DMS53 (cell line): Measurements from ENCODE around the gene COQ10B.

ENCODE experiments used
- DNase-seq: peaks from one replicate; lab custom pipeline; 2025; lab: John Stamatoyannopoulos, UW

Gene COQ10B

DNA sequence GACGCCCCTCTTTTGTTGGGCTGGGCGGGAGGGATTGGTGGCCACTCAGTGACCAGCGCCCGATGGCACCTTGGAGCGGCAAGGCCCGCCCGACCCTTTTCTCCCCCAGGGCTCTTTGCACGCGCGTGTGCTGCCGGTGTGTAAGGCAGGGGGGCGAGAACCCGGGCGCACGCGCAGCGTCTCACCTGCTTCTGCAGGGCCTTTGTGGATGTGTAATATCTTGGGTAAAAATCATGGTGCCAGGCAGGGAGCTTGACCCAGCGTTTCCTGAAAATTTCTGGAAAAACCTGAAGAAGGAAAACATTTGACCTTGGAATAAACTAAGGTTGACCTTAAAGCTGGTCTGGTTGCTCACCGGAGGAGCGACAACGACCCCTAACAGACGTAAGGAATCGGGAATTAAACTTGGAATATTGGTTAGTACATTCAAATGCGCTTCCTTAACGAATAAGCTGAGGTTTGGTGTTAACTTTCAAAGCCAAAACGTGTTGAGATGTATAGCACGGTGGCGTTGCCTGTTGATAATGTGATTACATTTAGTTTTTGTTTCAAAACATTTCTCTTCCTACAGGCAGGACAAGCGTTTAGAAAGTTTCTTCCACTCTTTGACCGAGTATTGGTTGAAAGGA, 47.3 kb downstream of the COQ10B start:
- peak; percentile 48 for DNase-seq

DNA sequence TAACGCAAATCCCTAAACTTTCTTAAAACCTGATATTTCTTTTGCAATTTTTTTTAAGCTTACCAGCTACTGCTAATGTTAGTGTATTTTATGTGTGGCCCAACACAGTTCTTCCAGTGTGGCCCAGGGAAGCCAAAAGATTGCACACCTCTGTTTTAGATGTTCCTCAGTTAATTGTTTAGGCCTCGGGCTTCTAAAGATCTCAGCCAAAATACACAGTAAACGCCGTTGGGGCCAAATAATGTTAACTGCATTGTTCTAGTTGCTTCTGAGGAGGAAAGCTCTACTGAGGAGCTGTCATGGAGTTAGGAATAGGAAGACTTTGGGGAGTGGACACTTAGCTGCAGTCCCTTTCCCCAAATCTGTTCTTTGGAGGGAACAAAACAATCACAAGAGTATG, 48.8 kb downstream of the COQ10B start:
- DNase-seq = no peak

DNA sequence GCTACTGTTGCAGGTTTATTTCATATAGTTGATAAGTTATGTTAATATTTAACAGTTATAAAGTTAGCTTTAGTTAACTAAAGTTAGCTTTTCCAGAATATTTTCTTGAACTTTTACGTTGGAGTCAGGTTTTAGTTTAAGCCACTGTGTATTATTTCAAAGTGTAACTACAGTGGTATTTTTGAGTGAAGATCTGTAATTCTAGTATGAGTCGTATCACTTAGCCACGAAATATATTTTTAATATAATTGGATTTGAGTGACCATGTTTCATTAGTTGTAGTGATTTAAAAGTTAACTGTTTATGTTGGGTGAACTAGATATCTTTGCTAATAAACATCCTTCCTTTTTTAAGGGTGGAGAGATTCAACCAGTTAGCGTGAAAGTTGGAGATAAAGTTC, 49.3 kb downstream of the COQ10B start:
- DNase-seq = no peak

DNA sequence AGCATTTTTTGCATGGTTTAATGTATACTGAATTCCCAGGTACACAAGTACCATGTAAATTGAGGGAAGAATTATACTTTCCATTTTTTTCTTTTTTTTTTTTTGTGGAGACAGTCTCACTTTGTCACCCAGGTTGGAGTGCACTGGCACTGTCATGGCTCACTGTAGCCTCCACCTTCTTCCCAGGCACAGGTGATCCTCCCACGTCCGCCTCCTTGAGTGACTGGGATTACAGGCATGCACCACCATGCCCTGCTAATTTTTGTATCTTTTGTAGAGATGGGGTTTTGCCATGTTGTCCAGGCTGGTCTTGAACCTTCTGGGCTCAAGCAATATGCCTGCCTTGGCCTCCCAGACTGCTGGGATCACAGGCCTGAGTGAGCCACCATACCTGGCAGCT, 50.6 kb downstream of the COQ10B start:
- no peak for DNase-seq

DNA sequence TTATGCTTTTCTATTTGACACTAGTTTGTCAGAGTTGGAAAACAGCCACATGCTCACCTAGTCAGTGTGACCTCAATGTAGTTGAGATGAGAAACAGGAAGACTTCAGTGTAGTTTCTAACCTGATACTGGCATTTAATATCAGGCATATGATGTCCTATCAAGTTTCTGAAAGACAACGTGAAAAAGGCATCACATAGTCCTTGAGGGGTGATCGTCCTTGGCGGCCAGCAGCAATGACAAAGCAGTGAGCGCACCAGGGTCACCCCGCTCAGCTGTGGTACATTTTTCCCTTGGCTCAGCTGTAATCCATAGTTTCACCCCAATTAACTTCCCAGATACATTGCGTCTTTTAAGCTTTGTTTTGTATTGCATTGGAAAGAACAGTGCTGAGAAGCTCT, 51.2 kb downstream of the COQ10B start:
- no peak for DNase-seq

DNA sequence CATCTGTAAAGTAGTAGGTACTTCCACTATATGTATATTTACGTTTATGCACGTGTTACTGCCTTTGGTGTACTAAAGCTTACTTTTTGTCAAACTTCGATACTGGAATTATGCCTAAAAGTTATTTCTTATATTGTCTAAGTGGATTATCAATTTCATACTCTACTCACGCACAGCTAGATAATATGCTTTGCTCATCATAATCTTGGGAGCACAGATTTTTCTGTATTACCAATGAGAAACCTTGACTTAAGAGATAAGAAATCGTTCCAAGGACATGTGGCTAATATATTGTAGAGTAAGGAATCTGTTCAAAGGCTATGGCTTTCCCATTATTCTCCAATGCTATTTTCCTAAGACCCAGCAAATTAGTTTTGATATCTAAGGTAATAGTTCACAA, 53.3 kb downstream of the COQ10B start:
- no peak for DNase-seq

DNA sequence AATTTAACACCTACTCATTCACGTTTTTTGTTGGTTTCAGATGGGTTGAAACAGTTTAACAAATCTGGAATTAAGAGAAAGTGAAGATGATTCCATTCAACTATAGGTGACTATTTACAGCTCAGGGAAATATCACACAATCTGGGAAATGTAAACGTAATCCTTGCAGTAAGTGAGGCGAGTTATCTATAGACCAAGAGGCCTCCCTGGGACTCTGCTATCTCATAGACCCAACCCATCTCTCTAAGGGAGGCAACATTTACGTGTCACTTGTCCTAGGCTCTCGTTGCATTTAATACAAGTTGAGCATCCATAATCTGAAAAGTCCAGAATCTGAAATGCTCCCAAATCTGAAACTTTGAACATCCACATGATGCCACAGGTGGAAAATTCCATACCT, 60.6 kb downstream of the COQ10B start:
- DNase-seq = no peak

DNA sequence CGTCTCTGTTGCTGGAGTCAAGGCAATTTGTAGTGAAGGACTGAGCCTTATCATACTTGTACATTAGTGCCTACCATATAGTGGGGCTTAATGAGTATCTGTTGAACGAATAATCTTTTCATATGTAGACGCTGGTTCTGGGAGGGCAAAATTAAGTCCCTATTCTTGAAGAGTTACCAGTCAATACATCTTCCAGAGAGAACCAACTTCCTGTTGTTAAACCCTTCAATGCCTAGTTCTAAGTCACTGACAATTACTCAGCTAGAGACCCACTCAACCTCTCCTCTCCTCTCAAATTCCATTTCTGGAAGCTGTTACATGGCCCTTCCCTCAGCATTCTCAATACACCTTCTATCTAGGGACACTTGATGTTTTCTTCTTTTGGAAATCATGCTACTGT, 61.4 kb downstream of the COQ10B start:
- peak; percentile 55 for DNase-seq

DNA sequence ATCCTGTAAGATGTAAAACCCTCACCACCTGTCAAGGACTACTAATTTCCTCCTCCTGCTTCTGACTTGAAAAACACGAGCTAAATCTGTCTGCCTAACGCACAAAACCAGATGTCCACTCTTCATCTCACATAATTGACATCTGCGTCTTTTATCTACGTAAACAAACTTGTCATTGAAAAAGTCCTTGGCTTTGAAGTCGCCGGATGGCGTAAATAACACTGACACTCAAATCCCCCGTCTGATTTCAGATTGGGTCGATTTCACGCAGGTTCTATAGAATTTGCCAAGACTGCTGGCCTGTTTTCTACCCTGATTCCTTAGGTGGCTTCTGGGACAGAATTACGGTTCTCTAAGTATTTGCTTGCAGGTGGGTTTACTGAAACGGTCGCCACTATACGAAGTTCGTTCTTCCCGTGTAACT, 62.0 kb downstream of the COQ10B start:
- DNase-seq = peak; percentile 85

DNA sequence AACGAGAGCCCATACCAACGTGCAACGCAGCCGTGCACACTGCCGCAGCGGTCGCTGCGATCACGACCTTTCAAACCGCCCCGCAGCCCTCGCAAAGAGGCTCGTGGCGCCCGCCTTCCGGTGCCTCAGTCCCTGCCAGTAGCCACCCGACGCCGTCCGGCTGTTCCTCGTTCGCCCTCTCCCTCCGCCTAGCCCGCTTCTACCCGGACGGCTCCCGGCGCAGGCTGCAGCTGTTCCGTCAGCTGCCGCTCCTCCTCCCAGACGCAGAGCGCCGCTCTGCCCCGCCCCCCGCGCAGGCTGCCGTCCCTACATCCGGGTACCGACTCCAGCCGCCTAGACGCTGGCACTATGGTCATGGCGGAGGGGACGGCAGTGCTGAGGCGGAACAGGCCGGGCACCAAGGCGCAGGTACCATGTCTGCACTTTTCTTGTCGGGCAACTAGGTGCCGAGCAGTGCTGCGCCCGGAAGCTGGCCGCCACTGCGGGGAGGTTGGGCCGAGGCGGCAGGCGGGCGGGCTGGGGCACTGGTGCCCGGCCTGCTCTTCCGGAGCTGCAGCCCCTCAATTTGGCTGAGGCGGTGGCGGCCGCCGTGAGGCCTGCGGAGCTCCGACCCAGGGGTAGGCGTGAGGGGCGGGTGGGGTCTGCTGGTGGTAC, 62.5 kb downstream of the COQ10B start, which contains the start of gene MOB4:
Gene MOB4 (plus strand): TSS at position 328 of the 654 bp plus-strand sequence. CDS start 21 bp downstream, at position 349.
- peak; percentile 98 for DNase-seq

DNA sequence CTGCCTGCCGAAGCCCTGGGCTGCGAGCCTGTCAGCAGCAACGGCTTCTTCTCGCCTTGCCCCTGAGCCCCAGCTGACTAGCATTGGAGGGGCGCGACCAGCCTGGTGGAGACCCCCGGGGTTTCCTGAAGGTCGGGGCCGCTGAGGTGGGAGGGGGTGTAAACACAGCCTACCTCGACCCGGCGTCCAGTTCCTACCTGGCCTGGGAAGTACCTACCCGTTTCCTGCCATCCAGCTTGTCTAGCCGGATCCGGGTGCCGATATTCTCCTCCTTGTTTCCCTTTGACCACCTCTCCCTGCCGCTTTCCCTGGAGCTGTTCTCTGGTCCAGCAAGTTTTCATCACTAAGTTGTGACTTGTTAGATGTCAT, 63.0 kb downstream of the COQ10B start:
- DNase-seq = peak; percentile 70

DNA sequence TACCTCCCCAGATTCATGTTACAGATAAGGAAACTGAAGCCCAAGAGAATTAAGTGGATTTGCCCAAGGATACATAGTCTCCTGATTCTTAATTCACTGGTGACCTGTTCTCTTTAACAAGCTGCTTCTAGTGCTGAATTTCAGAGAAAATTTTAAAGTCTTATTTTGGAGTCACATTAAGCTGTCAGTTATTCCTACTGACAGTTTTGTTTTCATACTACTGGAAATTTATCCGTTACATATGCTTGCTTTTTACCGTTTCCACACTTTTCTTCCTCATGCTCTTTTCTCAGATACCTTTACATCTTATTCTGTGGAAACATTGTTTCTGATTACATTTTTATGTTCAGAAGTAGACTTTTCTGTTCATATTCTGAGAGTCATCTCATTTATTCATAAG, 63.8 kb downstream of the COQ10B start:
- no peak for DNase-seq
